T-helper 17 cell (primary cell): ENCODE data around the gene AKAP13. TPM values are rescaled to one million over a fixed set of nuclear protein-coding genes. Genes with fewer than 3 reads are reported as not detected.
"Not testable (repeated sequence)": the region's sequence is repeated elsewhere in the genome, so short reads cannot be mapped to it uniquely, and the experiment has no call there.

Source experiments
- ATAC-seq: fragments of 150-1000 bp; cut with Tn5 transposase; 2 replicates; pipeline ENCODE4 v1.10.0; 2021; ENCODE audit warnings: mild to moderate bottlenecking, moderate library complexity
- DNase-seq, 3 donors: peaks; one replicate each; pipeline versions ENCODE4 v3.0.0 to v3.0.0-alpha.2; 2020 to 2021
- H3K9me3 ChIP-seq: one replicate; pipeline ENCODE4 v1.7.0; 2013; ENCODE audit warnings: low read length, mild to moderate bottlenecking; ENCODE audit not compliant: control insufficient read depth, poor library complexity, severe bottlenecking
- H3K27ac Mint-ChIP-seq: one replicate; pipeline ENCODE4 v1.8.0; 2022; ENCODE audit warnings: mild to moderate bottlenecking, moderate library complexity, mixed read lengths
- H3K27me3 Mint-ChIP-seq: one replicate; pipeline ENCODE4 v1.8.0; 2022; ENCODE audit warnings: mixed read lengths
- H3K36me3 Mint-ChIP-seq: one replicate; pipeline ENCODE4 v1.8.0; 2022; ENCODE audit warnings: low read depth, mixed read lengths
- H3K4me1 Mint-ChIP-seq: one replicate; pipeline ENCODE4 v1.8.0; 2022; ENCODE audit warnings: mild to moderate bottlenecking, mixed read lengths
- H3K4me3 Mint-ChIP-seq: one replicate; pipeline ENCODE4 v1.8.0; 2022; ENCODE audit warnings: mild to moderate bottlenecking, moderate library complexity, mixed read lengths
- total RNA-seq, 4 donors: library from RNA in 2 of 4; stranded (reverse) in 2 of 4; gene quantifications; one replicate each; pipeline ENCODE4 v1.2.3 and lab custom pipeline; 2022 to 2026

AKAP13 gene
- total RNA-seq, 2 donors from 2014 or later, result 426 to 437 TPM

DNA sequence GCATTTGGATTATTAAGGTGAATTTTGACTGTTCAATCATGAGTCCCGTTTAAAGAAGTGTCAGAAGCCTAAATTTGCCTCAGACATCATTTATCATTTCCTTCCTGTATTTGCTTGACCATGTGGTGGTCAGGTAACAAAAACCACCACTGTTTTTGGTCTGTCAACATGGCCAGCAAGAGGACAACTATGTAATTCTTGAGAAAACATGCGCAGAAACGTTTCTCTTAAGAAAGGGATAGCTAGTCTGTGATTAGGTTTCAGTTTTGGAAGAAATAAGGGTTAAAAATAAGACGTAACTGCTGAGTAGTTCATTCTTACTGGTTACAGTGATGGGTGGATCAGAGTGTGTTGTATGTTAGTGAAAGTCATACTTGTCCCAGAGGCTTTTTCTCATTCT lies 204.5 kb downstream of the AKAP13 start:
- no peak for ATAC-seq
- Mint-ChIP-seq H3K4me1 (peaks cover 68% of the 10 kb centered on the region), H3K27me3 (no peaks in the 10 kb centered on the region), H3K27ac (peak overlapping the region; percentile 99), H3K36me3 (peaks cover 2% of the 10 kb centered on the region), H3K4me3 (peak overlapping the region; percentile 76)
- no peaks in the 10 kb centered on the region for H3K9me3 ChIP-seq
- no peak for DNase-seq

DNA sequence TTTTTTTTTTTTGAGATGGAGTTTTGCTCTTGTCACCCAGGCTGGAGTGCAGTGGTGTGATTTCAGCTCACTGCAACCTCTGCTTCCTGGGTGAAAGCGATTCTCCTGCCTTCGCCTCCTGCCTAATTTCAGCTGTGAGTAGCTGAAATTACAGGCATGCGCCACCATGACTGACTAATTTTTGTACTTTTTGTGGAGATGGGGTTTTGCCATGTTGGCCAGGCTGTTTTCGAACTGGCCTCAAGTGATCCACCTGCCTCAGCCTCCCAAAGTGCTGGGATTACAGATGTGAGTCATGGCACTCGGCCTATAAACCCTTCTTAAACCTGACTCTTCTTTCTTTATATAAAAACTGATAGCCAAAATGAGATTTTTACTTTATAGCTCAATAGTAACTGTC lies 205.8 kb downstream of the AKAP13 start:
- H3K4me1 Mint-ChIP-seq, result peaks cover 55% of the 10 kb centered on the region
- peak overlapping the region; percentile 76 for H3K4me3 Mint-ChIP-seq
- not testable (repeated sequence) for H3K27me3 Mint-ChIP-seq, ATAC-seq, DNase-seq, H3K36me3 Mint-ChIP-seq, H3K9me3 ChIP-seq
- peak overlapping the region; percentile 99 for H3K27ac Mint-ChIP-seq

DNA sequence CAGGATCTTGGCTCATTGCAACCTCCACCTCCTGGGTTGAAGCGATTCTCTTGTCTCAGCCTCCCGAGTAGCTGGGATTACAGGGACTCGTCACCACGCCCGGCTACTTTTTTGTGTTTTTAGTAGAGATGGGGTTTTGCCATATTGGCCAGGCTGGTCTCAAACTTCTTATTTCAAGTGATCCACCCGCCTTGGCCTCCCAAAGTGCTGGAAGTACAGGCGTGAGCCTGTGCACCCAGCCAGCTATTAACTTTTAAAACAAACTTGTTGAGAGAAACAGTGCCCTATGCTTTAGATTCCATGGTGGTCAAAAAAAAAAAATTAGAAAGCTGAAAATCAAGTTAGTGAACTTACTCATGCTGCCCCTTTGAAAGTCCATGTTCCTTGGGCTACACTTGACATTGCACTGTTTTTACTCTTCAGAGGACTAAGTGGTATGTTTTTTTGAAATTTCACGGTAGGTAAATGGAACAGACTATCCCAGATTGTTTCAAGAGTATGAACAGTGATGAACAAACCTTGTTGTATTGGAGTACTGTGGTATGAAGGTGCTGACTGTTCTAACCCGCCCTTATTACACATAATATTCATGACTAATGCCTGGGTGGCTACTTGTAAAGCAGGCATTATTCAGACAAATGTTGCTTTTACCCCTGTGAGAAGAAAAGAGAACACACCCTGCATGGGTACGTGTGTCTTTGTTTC lies 207.5 kb downstream of the AKAP13 start:
- H3K27me3 Mint-ChIP-seq, result no peaks in the 10 kb centered on the region
- DNase-seq (no peak), ATAC-seq (no peak)
- peak overlapping the region; percentile 11 for H3K27ac Mint-ChIP-seq
- H3K9me3 ChIP-seq, result no peaks in the 10 kb centered on the region
- peaks cover 41% of the 10 kb centered on the region for H3K4me1 Mint-ChIP-seq
- peaks cover 2% of the 10 kb centered on the region for H3K36me3 Mint-ChIP-seq
- H3K4me3 Mint-ChIP-seq, result no peak overlapping the region

DNA sequence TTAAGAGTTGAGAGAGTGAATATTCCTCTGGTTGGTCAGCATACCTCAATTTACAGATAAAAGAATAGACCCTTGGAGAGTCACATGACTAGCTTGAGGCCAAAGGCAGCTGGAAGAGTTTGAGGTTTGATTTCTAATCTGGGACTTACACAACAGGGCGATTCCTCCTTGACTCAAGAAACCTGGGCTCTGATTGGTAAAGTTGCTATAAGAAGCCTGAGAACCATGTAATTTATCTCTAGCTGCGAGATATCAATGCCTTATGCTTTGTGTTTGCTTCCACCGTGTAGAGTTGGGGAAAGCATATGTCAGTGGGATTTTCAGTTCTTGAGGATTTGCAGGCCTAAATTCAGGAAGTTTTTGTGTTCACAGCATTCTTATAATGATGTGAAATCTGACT lies 208.3 kb downstream of the AKAP13 start:
- Mint-ChIP-seq H3K27ac (peak overlapping the region; percentile 56), H3K27me3 (no peaks in the 10 kb centered on the region), H3K4me1 (peaks cover 33% of the 10 kb centered on the region), H3K36me3 (peaks cover 2% of the 10 kb centered on the region), H3K4me3 (no peak overlapping the region)
- H3K9me3 ChIP-seq, result no peaks in the 10 kb centered on the region
- ATAC-seq (no peak), DNase-seq (no peak)

DNA sequence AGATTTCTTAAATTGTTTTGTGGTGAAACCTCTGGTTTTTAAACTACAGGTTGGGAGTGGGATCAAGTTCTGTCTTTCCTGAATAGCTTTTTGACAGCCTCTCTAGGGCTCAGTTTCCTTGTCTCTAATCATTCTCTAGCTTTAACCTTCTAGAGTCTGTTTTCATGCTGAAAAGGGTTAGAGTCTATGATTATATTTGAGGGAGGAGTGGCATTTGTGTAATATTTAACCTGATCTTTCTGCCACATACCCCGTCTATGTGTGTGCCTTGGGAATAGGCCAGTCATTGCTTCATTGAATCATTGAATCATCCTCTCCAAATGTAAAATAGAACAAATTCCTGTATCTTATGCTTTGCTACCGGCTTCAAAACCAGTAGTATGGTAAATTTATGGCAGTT lies 209.4 kb downstream of the AKAP13 start:
- H3K9me3 ChIP-seq, result no peaks in the 10 kb centered on the region
- Mint-ChIP-seq H3K27me3 (no peaks in the 10 kb centered on the region), H3K4me1 (peaks cover 27% of the 10 kb centered on the region), H3K4me3 (no peak overlapping the region), H3K27ac (no peak overlapping the region), H3K36me3 (no peaks in the 10 kb centered on the region)
- DNase-seq (no peak), ATAC-seq (no peak)

DNA sequence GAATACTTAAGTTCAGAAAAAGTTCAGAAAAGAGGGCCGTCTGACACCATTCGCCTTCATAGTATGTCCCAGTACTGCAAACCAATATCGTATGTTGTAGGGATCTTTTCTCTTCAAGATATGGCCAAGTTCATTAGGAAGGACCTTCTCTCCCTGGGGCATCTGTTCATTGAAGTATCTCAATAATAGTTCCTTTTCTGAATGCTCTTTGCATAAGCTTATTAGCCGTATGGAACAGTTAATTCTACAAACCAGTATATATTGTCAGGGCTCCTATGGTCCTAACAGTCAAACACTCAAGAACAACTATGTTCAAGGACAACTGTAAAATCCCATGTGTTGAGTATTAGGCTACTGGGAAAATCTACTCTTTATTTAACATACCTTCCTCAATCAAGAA lies 211.2 kb downstream of the AKAP13 start:
- no peak for ATAC-seq
- Mint-ChIP-seq H3K4me3 (no peak overlapping the region), H3K27ac (no peak overlapping the region), H3K4me1 (peaks cover 29% of the 10 kb centered on the region), H3K36me3 (no peaks in the 10 kb centered on the region), H3K27me3 (no peaks in the 10 kb centered on the region)
- DNase-seq, result no peak
- H3K9me3 ChIP-seq, result no peaks in the 10 kb centered on the region

DNA sequence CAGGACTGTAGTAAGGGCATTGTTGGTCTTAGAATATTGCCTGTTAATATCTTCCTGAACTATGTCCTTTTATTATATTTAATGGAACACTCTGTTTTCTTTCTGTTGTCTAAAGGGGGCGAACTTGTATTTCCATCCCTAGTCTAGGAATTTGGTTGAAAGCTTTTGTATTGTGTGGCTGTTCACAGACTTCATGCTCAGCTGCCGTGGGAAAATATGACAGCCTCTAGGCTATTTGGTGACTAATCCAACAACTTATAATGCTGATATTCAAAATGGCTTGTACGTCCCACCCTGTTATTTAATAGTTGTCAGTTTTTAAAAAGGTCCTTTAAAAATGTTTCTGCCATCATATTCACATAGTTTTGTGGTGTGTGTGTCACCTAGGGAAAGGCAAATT lies 211.7 kb downstream of the AKAP13 start:
- DNase-seq (no peak), ATAC-seq (no peak)
- H3K9me3 ChIP-seq, result no peaks in the 10 kb centered on the region
- peaks cover 31% of the 10 kb centered on the region for H3K4me1 Mint-ChIP-seq
- no peaks in the 10 kb centered on the region for H3K36me3 Mint-ChIP-seq
- H3K27ac Mint-ChIP-seq, result peak overlapping the region; percentile 14
- no peak overlapping the region for H3K4me3 Mint-ChIP-seq
- H3K27me3 Mint-ChIP-seq, result no peaks in the 10 kb centered on the region

DNA sequence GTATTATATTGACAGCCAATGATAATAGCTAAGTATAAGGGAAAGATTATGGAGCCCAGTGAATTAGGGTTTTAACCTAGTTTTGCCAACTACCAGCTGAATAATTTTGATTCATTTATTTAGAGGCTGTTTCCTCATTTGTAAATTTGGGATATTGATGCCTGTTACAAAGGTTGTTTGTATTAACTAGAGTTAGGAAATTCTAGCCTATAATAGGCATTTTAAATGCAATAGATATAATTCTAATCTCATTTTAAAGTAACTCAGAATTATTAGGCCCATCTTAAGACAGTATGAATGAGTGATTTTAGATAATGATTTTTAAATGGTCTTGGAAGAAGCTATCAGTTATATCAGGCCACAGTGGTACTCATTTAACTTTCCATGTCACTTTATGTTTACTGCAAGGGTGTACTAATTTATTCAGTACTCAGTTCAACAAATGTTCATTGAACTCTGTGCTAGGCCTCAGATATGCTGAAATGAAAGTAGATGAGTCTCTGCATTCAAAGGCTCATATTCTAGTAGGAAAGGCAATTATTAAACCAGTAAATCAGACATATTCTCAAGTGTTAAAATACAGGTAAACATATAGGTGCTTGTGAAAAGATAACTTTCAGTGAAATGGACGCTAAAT lies 213.5 kb downstream of the AKAP13 start:
- Mint-ChIP-seq H3K36me3 (no peaks in the 10 kb centered on the region), H3K27me3 (no peaks in the 10 kb centered on the region), H3K4me3 (no peak overlapping the region), H3K27ac (no peak overlapping the region), H3K4me1 (peaks cover 32% of the 10 kb centered on the region)
- DNase-seq (no peak), ATAC-seq (no peak)
- H3K9me3 ChIP-seq, result no peaks in the 10 kb centered on the region

DNA sequence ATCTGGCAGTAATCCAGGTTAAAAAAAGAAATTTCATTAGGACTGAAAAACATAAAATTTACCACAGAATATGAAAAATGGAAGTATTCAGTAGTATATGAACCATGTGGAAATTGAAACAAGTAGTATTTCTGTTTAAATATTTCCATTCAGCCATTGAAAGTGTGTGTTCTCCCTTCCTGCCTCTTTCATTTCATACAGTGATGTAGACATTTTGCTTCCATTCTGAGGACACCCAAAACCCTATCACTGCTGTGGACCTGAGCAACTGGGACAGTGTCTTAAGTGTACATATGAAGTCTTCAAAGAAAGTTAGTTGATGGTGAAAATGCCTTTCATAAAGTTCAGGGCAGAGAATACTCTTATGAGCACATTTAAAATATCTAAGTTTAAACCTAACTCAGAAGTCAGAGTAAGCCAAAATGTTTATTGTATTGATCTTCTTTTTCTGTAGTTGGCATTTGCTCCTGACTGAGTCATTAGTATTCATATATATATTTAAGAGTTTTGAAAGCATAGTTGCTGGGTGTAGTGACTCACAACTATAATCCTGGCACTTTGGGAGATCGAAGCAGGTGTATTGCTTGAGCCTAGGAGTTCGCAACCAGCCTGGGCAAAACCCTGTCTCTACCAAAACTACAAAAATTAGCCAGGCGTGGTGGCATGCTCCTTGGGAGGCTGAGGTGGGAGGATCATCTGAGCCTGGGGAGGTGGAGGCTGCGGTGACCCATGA lies 215.6 kb downstream of the AKAP13 start:
- peak overlapping the region; percentile 85 for H3K27ac Mint-ChIP-seq
- no peaks in the 10 kb centered on the region for H3K36me3 Mint-ChIP-seq
- no peak for DNase-seq
- H3K27me3 Mint-ChIP-seq, result no peaks in the 10 kb centered on the region
- ATAC-seq, result no peak
- H3K4me1 Mint-ChIP-seq, result peaks cover 37% of the 10 kb centered on the region
- no peaks in the 10 kb centered on the region for H3K9me3 ChIP-seq
- H3K4me3 Mint-ChIP-seq, result no peak overlapping the region

DNA sequence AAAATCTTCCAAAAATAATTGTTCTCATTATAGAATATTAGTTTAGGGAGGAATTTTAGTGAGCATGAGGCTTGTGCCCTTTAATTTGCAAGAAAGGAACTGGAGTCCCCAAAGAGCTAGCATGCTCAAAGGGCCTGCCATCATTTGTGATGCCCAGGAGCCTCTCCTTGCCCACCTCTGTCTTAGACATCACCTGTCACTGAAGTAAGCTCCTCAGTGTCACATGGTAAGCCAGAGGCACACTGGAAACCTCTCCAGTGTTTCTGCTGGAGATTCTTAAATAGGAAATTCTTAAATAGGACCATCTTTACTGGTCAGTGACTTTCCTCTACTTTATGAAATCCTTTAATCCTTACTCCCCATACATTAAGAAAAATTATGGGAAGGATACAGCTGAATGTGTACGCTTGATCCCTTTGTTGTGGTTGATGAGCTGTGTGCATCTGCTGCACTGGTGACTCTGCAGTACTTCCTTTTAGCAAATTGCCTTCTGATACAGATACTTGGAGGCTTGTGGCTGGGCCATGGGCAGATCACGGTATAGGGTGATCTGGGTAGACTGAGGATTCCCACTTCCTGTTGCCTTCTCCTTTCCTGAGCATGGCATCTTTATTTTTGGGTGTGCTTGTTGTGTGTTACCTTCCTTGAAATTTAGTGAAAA lies 216.9 kb downstream of the AKAP13 start:
- H3K9me3 ChIP-seq, result no peaks in the 10 kb centered on the region
- Mint-ChIP-seq H3K36me3 (no peaks in the 10 kb centered on the region), H3K27ac (peak overlapping the region; percentile 85), H3K27me3 (no peaks in the 10 kb centered on the region), H3K4me3 (peak overlapping the region; percentile 79), H3K4me1 (peaks cover 37% of the 10 kb centered on the region)
- ATAC-seq, result peak; percentile 91
- no peak for DNase-seq

DNA sequence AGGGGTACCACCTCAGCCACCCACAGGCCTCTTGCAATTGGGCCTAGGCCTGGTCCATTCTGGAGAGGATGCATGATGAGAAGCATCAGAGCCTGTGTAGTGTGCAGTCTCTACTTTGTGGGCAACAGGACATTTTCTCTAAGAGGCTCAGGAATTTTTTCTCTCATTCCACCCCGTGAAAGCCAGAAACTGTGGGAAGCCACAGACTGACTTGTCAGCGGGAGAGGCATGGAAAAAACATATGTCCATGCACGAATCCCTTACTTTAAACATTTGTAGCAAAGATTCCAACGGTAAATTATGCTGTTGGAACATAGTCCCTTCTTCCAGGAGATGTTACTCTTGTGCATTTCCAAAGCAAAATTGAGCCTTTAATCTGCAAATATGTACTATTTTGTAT lies 217.8 kb downstream of the AKAP13 start:
- Mint-ChIP-seq H3K4me1 (peaks cover 37% of the 10 kb centered on the region), H3K27me3 (no peaks in the 10 kb centered on the region), H3K4me3 (peak overlapping the region; percentile 9), H3K27ac (peak overlapping the region; percentile 85), H3K36me3 (no peaks in the 10 kb centered on the region)
- ATAC-seq, result no peak
- DNase-seq, result no peak
- no peaks in the 10 kb centered on the region for H3K9me3 ChIP-seq

DNA sequence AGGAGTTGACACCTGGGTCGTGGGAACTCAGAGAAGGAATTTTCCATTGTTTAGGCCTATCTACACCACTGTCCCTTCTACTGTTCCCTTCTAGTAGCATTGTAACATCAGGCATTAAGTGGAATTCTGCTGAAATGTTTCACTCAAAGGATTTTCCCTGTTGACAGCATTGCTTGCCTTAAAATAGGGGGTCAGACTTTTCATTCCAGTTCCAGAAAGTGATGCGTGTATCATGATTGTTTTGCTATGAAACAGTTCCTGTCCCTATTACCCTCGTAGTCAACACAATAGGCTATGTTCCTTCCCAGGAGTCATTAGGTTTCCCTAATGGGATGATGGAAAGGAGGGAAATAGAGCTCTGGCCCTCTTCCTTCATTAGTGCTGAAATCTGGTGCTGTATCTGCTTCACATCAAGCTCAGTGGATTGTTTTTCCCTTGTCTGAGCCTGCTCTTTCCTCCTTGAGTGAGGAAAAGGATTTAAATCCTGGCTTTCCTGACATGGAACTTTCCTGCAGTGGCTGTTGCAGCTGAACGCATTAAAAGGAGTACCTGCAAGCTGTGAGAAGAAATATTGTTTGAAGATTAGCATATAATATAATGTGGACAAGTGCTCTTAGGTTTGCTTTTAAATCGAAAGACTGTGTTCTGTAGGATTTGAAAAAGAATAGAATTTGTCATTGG lies 218.5 kb downstream of the AKAP13 start:
- H3K9me3 ChIP-seq, result no peaks in the 10 kb centered on the region
- Mint-ChIP-seq H3K27me3 (no peaks in the 10 kb centered on the region), H3K4me1 (peaks cover 40% of the 10 kb centered on the region), H3K27ac (no peak overlapping the region), H3K36me3 (peaks cover 3% of the 10 kb centered on the region), H3K4me3 (no peak overlapping the region)
- no peak for DNase-seq
- no peak for ATAC-seq

DNA sequence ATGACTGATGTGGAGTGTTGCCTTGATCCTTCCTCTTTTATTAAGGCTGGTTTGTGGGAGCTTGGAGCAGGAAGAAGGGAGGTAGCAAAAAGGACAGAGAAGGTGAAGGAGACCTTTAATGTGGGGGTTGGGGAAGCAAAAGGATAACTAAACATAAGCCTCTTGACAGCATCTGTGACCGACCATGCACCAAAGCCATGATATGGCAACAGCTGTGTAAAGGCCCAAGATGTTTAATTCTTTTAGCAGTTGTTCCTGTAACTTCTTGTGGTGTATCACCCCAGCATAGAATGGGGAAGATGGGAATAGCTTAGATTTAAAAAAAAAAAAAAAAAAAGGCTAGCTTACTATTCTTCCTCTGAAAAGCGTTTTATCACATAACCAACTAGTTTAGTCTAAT lies 219.6 kb downstream of the AKAP13 start:
- Mint-ChIP-seq H3K36me3 (peaks cover 3% of the 10 kb centered on the region), H3K4me1 (peaks cover 41% of the 10 kb centered on the region), H3K27ac (no peak overlapping the region), H3K27me3 (no peaks in the 10 kb centered on the region), H3K4me3 (no peak overlapping the region)
- no peak for ATAC-seq
- H3K9me3 ChIP-seq, result no peaks in the 10 kb centered on the region
- no peak for DNase-seq
